SIG-M5 (cell line): ENCODE results near the gene NSD1.

ENCODE experiments used
- DNase-seq: peaks from one replicate; lab custom pipeline; 2025; lab: John Stamatoyannopoulos, UW

Gene NSD1

GRCh38 chr5:177133096-177133852 is at the start of gene NSD1:
Gene NSD1, plus strand, starts transcription at chr5:177133773. Its CDS starts 1,331 bp downstream, at chr5:177135104.
- no peak for DNase-seq

GRCh38 chr5:177084175-177084574 is 49.4 kb upstream of the NSD1 start:
- no peak for DNase-seq

GRCh38 chr5:177085985-177086653 is 47.5 kb upstream of the NSD1 start:
- no peak for DNase-seq

GRCh38 chr5:177086654-177087397 is 46.7 kb upstream of the NSD1 start, which contains the start of gene FGFR4:
Gene FGFR4, plus strand, starts transcription at chr5:177086915. Its CDS starts 2,688 bp downstream, at chr5:177089603.
- no peak for DNase-seq

GRCh38 chr5:177087398-177088005 is 46.1 kb upstream of the NSD1 start:
- DNase-seq = no peak

GRCh38 chr5:177089127-177089526 is 44.4 kb upstream of the NSD1 start:
- DNase-seq = no peak

GRCh38 chr5:177089825-177090641 is 43.5 kb upstream of the NSD1 start:
- DNase-seq = no peak

GRCh38 chr5:177090813-177091212 is 42.8 kb upstream of the NSD1 start:
- no peak for DNase-seq

GRCh38 chr5:177091232-177091631 is 42.3 kb upstream of the NSD1 start:
- DNase-seq = no peak

- DNase-seq = no peak
These were observed 41.1 kb upstream of the NSD1 start for GRCh38 chr5:177092178-177093081.

- no peak for DNase-seq
These were observed 40.4 kb upstream of the NSD1 start for GRCh38 chr5:177093082-177093712.

- DNase-seq = no peak
These were observed 39.8 kb upstream of the NSD1 start for GRCh38 chr5:177093803-177094202.

GRCh38 chr5:177094224-177095087 is 39.1 kb upstream of the NSD1 start:
- no peak for DNase-seq

GRCh38 chr5:177095088-177095669 is 38.4 kb upstream of the NSD1 start:
- no peak for DNase-seq

GRCh38 chr5:177096162-177097015 is 37.2 kb upstream of the NSD1 start:
- DNase-seq = no peak

GRCh38 chr5:177097016-177097985 is 36.3 kb upstream of the NSD1 start:
- DNase-seq = no peak
